Mesendoderm (in vitro differentiated cells): ENCODE measurements around the gene USP1.

ENCODE experiments used
- DNase-seq: peaks from one replicate; pipeline ENCODE4 v3.0.0; 2013
- H2AK5ac ChIP-seq: 2 replicates; pipeline ENCODE4 v1.6.1; 2013; ENCODE audit warnings: low read length, inconsistent platforms
- H2BK120ac ChIP-seq: 2 replicates; pipeline ENCODE4 v1.6.1; 2013; ENCODE audit warnings: low read depth, mild to moderate bottlenecking, low read length, moderate library complexity, mixed read lengths
- H2BK15ac ChIP-seq: replicated peaks from 2 replicates; pipeline ENCODE4 v1.6.1; 2013; ENCODE audit warnings: low read depth, mild to moderate bottlenecking, moderate library complexity
- H2BK5ac ChIP-seq: 2 replicates; pipeline ENCODE4 v1.6.1; 2013; ENCODE audit warnings: low read length, inconsistent platforms
- H3K18ac ChIP-seq: 2 replicates; pipeline ENCODE4 v1.6.1; 2013; ENCODE audit warnings: mild to moderate bottlenecking, low read length, mixed read lengths
- H3K23ac ChIP-seq: one replicate; pipeline ENCODE4 v1.6.1; 2013; ENCODE audit warnings: low read length
- H3K27ac ChIP-seq: 2 replicates; pipeline ENCODE4 v1.5.1; 2013; ENCODE audit warnings: low read depth, mild to moderate bottlenecking, inconsistent platforms, low read length, moderate library complexity
- H3K27me3 ChIP-seq: 2 replicates; pipeline ENCODE4 v1.6.1; 2013; ENCODE audit warnings: low read length, control low read depth, mild to moderate bottlenecking, inconsistent platforms; ENCODE audit not compliant: insufficient read depth, poor library complexity
- H3K36me3 ChIP-seq: 2 replicates; pipeline ENCODE4 v1.6.1; 2013; ENCODE audit warnings: low read length, inconsistent platforms; ENCODE audit not compliant: control insufficient read depth, insufficient read depth
- H3K4ac ChIP-seq: one replicate; pipeline ENCODE4 v1.6.1; 2013; ENCODE audit warnings: low read depth, mild to moderate bottlenecking, low read length, moderate library complexity
- H3K4me1 ChIP-seq: 2 replicates; pipeline ENCODE4 v1.6.1; 2013; ENCODE audit warnings: low read depth, low read length, inconsistent platforms; ENCODE audit not compliant: control insufficient read depth
- H3K4me2 ChIP-seq: 2 replicates; pipeline ENCODE4 v1.6.1; 2013; ENCODE audit warnings: low read length
- H3K4me3 ChIP-seq: 2 replicates; pipeline ENCODE4 v1.5.1; 2013; ENCODE audit warnings: mild to moderate bottlenecking, low read length
- H3K56ac ChIP-seq: one replicate; pipeline ENCODE4 v1.6.1; 2013; ENCODE audit warnings: low read length
- H3K79me1 ChIP-seq: 2 replicates; pipeline ENCODE4 v1.6.1; 2013; ENCODE audit warnings: low read length, inconsistent platforms
- H3K79me2 ChIP-seq: 2 replicates; pipeline ENCODE4 v1.6.1; 2013; ENCODE audit warnings: mild to moderate bottlenecking, low read length; ENCODE audit not compliant: control insufficient read depth, insufficient read depth
- H3K9ac ChIP-seq: 2 replicates; pipeline ENCODE4 v1.6.1; 2013; ENCODE audit warnings: low read length, inconsistent platforms
- H4K5ac ChIP-seq: one replicate; pipeline ENCODE4 v1.6.1; 2013; ENCODE audit warnings: low read length
- H4K8ac ChIP-seq: one replicate; pipeline ENCODE4 v1.6.1; 2013; ENCODE audit warnings: low read depth, mild to moderate bottlenecking, control low read depth, low read length, moderate library complexity
- WGBS: extraction: QIAGEN DNeasy Blood & Tissue Kit; methylation state at CpG from one replicate; pipeline ENCODE4 v1.1.7; 2013; ENCODE audit warnings: low lambda C conversion rate, missing lambda C conversion rate; ENCODE audit not compliant: insufficient coverage; ENCODE audit errors: extremely low coverage; 5-methylcytosine and 5-hydroxymethylcytosine counted together

The USP1 gene

GRCh38 chr1:62481681-62482080, 44.8 kb downstream of the USP1 start:
- no peak overlapping the region for H3K56ac ChIP-seq
- H3K23ac ChIP-seq = no peak overlapping the region
- no peak overlapping the region for H4K8ac ChIP-seq
- no peak overlapping the region for H3K27ac ChIP-seq
- H2AK5ac ChIP-seq = no peak overlapping the region
- no peak overlapping the region for H2BK5ac ChIP-seq
- no peak overlapping the region for H3K4me3 ChIP-seq
- H3K18ac ChIP-seq = no peak overlapping the region
- H3K36me3 ChIP-seq = no peaks in the 10 kb centered on the region
- DNase-seq = no peak
- H3K9ac ChIP-seq = no peak overlapping the region
- no CpG with 5 or more reads among the region's 3 CpGs for WGBS
- H3K4me1 ChIP-seq = no peaks in the 10 kb centered on the region
- H3K4ac ChIP-seq = no peak overlapping the region
- H3K79me2 ChIP-seq = no peaks in the 10 kb centered on the region
- H3K79me1 ChIP-seq = no peaks in the 10 kb centered on the region
- no peak overlapping the region for H4K5ac ChIP-seq
- no peak overlapping the region for H2BK15ac ChIP-seq
- no peak overlapping the region for H2BK120ac ChIP-seq
- no peaks in the 10 kb centered on the region for H3K27me3 ChIP-seq
- H3K4me2 ChIP-seq = no peak overlapping the region

- H3K56ac ChIP-seq = no peak overlapping the region
Observed at GRCh38 chr1:62484824-62485468, 48.1 kb downstream of the USP1 start.

GRCh38 chr1:62487956-62488355, 51.1 kb downstream of the USP1 start:
- Histone ChIP-seq H3K36me3 (no peaks in the 10 kb centered on the region), H3K79me2 (no peaks in the 10 kb centered on the region)

More at GRCh38 chr1:62484824-62485468, 48.1 kb downstream of the USP1 start:
- Histone ChIP-seq H4K5ac (no peak overlapping the region), H3K4me3 (no peak overlapping the region), H3K27me3 (no peaks in the 10 kb centered on the region), H2BK15ac (no peak overlapping the region), H2AK5ac (no peak overlapping the region), H3K79me2 (no peaks in the 10 kb centered on the region), H3K27ac (no peak overlapping the region), H3K9ac (no peak overlapping the region), H3K79me1 (no peaks in the 10 kb centered on the region), H3K4me1 (no peaks in the 10 kb centered on the region), H3K23ac (no peak overlapping the region), H3K18ac (no peak overlapping the region), H2BK120ac (no peak overlapping the region), H3K4ac (no peak overlapping the region), H3K36me3 (no peaks in the 10 kb centered on the region), H2BK5ac (no peak overlapping the region), H4K8ac (no peak overlapping the region), H3K4me2 (no peak overlapping the region)
- no CpG with 5 or more reads among the region's 5 CpGs for WGBS
- no peak for DNase-seq

GRCh38 chr1:62492521-62492920, 55.7 kb downstream of the USP1 start:
- Histone ChIP-seq H3K36me3 (no peaks in the 10 kb centered on the region), H3K9ac (no peak overlapping the region), H3K27ac (no peak overlapping the region)

More at GRCh38 chr1:62487956-62488355, 51.1 kb downstream of the USP1 start:
- WGBS = no CpG with 5 or more reads among the region's 2 CpGs
- Histone ChIP-seq H3K4me1 (no peaks in the 10 kb centered on the region), H3K23ac (no peak overlapping the region), H2BK15ac (no peak overlapping the region), H3K79me1 (no peaks in the 10 kb centered on the region), H4K8ac (no peak overlapping the region), H3K4ac (no peak overlapping the region), H3K4me3 (no peak overlapping the region), H3K4me2 (no peak overlapping the region), H2BK120ac (no peak overlapping the region), H3K27ac (no peak overlapping the region), H3K18ac (no peak overlapping the region), H2AK5ac (no peak overlapping the region), H3K9ac (no peak overlapping the region), H3K27me3 (no peaks in the 10 kb centered on the region), H2BK5ac (no peak overlapping the region), H3K56ac (no peak overlapping the region), H4K5ac (no peak overlapping the region)
- peak; percentile 31 for DNase-seq

GRCh38 chr1:62493656-62494055, 56.8 kb downstream of the USP1 start:
- no peak overlapping the region for H3K18ac ChIP-seq
- H3K9ac ChIP-seq = no peak overlapping the region
- H3K79me1 ChIP-seq = no peaks in the 10 kb centered on the region
- H4K8ac ChIP-seq = no peak overlapping the region
- H4K5ac ChIP-seq = no peak overlapping the region
- 100% methylated on average over 2 of the region's 3 CpGs for WGBS
- DNase-seq = no peak
- no peak overlapping the region for H3K4me2 ChIP-seq
- no peak overlapping the region for H2BK15ac ChIP-seq
- H3K79me2 ChIP-seq = no peaks in the 10 kb centered on the region
- no peak overlapping the region for H2AK5ac ChIP-seq
- no peak overlapping the region for H3K4me3 ChIP-seq
- no peaks in the 10 kb centered on the region for H3K4me1 ChIP-seq
- no peaks in the 10 kb centered on the region for H3K36me3 ChIP-seq
- no peak overlapping the region for H3K4ac ChIP-seq
- no peaks in the 10 kb centered on the region for H3K27me3 ChIP-seq
- no peak overlapping the region for H3K27ac ChIP-seq
- H3K56ac ChIP-seq = no peak overlapping the region
- H3K23ac ChIP-seq = no peak overlapping the region
- H2BK120ac ChIP-seq = no peak overlapping the region
- H2BK5ac ChIP-seq = no peak overlapping the region

More at GRCh38 chr1:62492521-62492920, 55.7 kb downstream of the USP1 start:
- no peak overlapping the region for H3K56ac ChIP-seq
- no peak overlapping the region for H2BK15ac ChIP-seq
- H4K5ac ChIP-seq = no peak overlapping the region
- H2BK5ac ChIP-seq = no peak overlapping the region
- no peak overlapping the region for H2AK5ac ChIP-seq
- H3K4ac ChIP-seq = no peak overlapping the region
- no peaks in the 10 kb centered on the region for H3K79me2 ChIP-seq
- H3K18ac ChIP-seq = no peak overlapping the region
- H3K4me3 ChIP-seq = no peak overlapping the region
- H3K4me2 ChIP-seq = no peak overlapping the region
- H3K23ac ChIP-seq = no peak overlapping the region
- H3K27me3 ChIP-seq = no peaks in the 10 kb centered on the region
- H2BK120ac ChIP-seq = no peak overlapping the region
- WGBS = no CpG with 5 or more reads among the region's 2 CpGs
- no peak for DNase-seq
- H3K4me1 ChIP-seq = no peaks in the 10 kb centered on the region
- no peak overlapping the region for H4K8ac ChIP-seq
- H3K79me1 ChIP-seq = no peaks in the 10 kb centered on the region

DNA sequence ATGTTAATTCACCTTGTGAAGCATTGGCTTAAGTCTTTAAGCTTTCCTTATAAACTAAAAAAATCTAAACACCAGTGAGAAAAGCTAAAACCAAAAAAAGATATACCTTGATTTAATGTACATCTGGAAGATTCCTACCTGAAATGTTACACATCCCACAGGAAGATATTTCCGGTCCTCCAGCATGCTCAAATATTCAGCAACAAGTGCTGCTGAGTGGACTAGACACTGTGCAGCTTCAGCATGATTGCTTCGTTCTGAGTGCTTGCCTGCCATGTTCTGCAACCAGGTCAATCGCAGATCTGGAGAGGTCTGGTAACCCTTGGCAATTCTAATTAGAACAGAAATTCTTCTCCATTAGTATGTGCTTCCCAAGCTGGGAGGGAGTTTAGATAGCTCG, 57.3 kb downstream of the USP1 start:
- H2BK5ac ChIP-seq = no peak overlapping the region
- no peak overlapping the region for H3K4ac ChIP-seq
- no peak overlapping the region for H4K5ac ChIP-seq
- no peaks in the 10 kb centered on the region for H3K36me3 ChIP-seq
- H3K4me2 ChIP-seq = no peak overlapping the region
- no CpG with 5 or more reads among the region's 4 CpGs for WGBS
- H3K27me3 ChIP-seq = no peaks in the 10 kb centered on the region
- H4K8ac ChIP-seq = no peak overlapping the region
- no peaks in the 10 kb centered on the region for H3K4me1 ChIP-seq
- H3K79me1 ChIP-seq = no peaks in the 10 kb centered on the region
- H3K23ac ChIP-seq = no peak overlapping the region
- H3K27ac ChIP-seq = no peak overlapping the region
- no peak overlapping the region for H3K18ac ChIP-seq
- no peak overlapping the region for H3K56ac ChIP-seq
- no peak overlapping the region for H3K9ac ChIP-seq
- DNase-seq = no peak
- no peaks in the 10 kb centered on the region for H3K79me2 ChIP-seq
- no peak overlapping the region for H2BK15ac ChIP-seq
- no peak overlapping the region for H2BK120ac ChIP-seq
- no peak overlapping the region for H3K4me3 ChIP-seq
- no peak overlapping the region for H2AK5ac ChIP-seq
